C1 segment of cervical spinal cord (tissue), 14 donors: Measurements from ENCODE around the gene TMEM191C.
"Not testable (repeated sequence)": the region's sequence is repeated elsewhere in the genome, so short reads cannot be mapped to it uniquely, and the experiment has no call there.

Experiments used
- DNase-seq, 14 donors: peaks; one replicate each; lab custom pipeline; 2025; lab: John Stamatoyannopoulos, UW

Gene TMEM191C

GRCh38 chr22:21472984-21473383, 5.8 kb downstream of the TMEM191C start:
- not testable (repeated sequence) for DNase-seq

DNA sequence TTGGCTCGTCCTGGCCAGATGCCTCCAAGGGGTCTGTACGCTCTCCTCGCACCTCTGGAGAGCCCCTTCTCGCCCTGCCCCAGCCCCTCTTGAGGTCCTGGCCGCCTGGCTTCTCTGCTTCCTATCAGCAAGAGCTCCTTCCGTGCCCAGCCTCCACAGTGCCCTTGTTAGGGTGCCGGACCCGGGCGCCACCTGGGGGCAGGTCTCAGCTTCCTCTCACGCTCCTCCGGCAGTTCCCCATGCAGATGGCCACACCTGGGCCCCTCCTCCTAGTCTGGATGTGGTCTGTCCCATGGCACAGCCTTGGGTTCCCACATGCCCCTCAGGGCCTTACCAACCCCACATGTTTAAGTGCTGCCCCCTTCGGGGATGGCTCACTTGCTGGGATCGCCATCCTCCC, 6.5 kb downstream of the TMEM191C start:
- not testable (repeated sequence) for DNase-seq

GRCh38 chr22:21484039-21484438, 16.9 kb downstream of the TMEM191C start:
- not testable (repeated sequence) for DNase-seq

- not testable (repeated sequence) for DNase-seq
Observed at GRCh38 chr22:21487723-21488122, 20.5 kb downstream of the TMEM191C start.

DNA sequence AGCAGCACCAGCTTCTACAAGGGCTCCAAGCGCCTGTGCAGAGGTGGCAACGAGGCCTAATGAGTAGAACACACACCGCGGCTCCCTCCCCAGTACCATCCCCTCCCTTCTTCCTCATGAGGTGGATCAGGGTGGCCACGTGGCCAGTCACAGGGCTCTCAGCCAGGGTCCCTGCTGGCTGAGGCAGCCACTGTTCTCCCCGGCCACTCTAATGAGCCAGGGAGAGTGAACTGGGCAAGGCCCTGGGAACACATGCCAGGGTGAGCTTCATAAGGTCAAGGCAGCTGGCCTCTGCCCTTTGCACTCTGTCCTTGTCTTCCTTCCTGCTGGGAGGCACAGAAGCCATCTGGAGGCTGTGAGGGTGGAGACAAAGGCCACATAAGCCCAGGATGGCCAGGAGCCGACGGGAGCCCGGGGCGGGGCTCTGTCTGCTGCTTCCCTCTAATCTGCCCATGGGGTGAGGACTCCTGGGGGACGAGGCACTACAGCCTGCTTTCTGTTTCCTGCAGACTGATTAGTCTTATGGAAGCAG, 22.0 kb downstream of the TMEM191C start:
- not testable (repeated sequence) for DNase-seq

DNA sequence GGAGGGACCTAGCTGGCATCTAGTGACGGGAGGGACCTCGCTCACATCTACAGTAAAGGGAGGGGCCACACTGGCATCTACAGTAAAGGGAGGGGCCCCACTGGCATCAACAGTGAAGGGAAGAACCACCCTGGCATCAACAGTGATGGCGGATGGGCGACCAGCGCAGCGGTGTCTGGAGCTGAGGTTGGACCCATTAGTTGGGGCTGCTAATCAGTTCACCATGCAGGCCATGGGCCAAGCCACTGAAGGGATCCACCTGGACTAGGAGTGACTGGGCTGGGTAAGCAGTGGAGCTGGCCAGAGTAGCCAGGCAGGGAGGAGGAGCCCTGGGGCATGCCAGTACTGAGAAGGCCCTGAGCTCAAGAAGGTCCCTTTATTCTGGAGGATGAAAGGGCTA, 23.4 kb downstream of the TMEM191C start:
- DNase-seq, result not testable (repeated sequence)

GRCh38 chr22:21492271-21492670, 25.1 kb downstream of the TMEM191C start:
- not testable (repeated sequence) for DNase-seq

GRCh38 chr22:21493789-21494782, 26.9 kb downstream of the TMEM191C start:
- not testable (repeated sequence) for DNase-seq

DNA sequence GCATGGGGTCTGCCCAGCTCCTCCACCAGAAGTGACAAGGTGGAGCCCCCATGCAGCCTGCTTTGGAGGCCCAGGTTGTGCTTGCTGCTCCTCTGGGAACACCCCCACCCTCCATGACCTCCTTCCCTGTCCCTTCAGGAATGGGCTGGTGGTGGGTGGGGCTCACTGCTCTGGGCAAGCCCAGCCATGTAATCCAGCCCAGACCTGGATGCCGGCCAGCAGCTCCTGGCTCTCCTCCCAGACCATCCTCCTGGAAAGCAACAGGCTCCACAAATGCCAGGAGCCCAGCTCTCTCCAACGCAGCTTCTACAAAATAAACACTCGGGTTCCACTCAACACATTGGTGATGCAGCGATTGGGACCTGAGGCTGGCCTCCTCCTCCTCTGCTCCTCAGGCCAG, 30.8 kb downstream of the TMEM191C start:
- not testable (repeated sequence) for DNase-seq

DNA sequence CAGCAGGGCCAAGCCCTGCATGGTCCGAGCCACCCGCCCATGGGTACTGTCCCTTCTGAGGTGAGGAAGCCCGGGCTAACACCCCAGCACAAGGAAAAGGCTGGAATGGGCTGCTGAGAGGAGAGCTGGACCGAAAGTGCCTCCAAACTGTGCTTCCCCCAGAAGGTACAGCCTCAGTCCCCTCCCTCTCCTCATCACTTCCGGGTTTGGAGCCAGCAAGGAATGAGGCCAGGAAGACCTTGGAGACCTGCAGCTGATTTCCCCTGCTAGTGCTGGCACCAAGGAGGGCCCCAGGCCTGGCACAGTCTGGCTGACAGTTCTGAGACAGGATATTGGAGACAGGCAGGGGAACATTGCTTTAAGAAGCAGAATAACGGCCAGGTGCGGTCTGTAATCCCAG, 31.3 kb downstream of the TMEM191C start:
- DNase-seq, result not testable (repeated sequence)

GRCh38 chr22:21499623-21500506, 32.7 kb downstream of the TMEM191C start:
- DNase-seq, result not testable (repeated sequence)

GRCh38 chr22:21510397-21510796, 43.2 kb downstream of the TMEM191C start:
- DNase-seq, result not testable (repeated sequence)

- DNase-seq, result not testable (repeated sequence)
Observed at GRCh38 chr22:21512022-21512421, 44.8 kb downstream of the TMEM191C start.

- not testable (repeated sequence) for DNase-seq
Observed at GRCh38 chr22:21514117-21514516, 46.9 kb downstream of the TMEM191C start.

GRCh38 chr22:21515234-21515633, 48.0 kb downstream of the TMEM191C start:
- DNase-seq, result not testable (repeated sequence)

- not testable (repeated sequence) for DNase-seq
Observed at GRCh38 chr22:21516522-21516921, 49.3 kb downstream of the TMEM191C start.

- DNase-seq, result not testable (repeated sequence)
Observed at GRCh38 chr22:21516970-21517764, 50.0 kb downstream of the TMEM191C start.
